HG02642 (cell line): ENCODE data around the gene TAGLN.
"Not testable (repeated sequence)": the region's sequence is repeated elsewhere in the genome, so short reads cannot be mapped to it uniquely, and the experiment has no call there.

Experiments
- ATAC-seq: cut with Tn5 transposase; IDR thresholded peaks from one replicate; pipeline ENCODE4 v1.9.1; 2021; ENCODE audit warnings: mild to moderate bottlenecking; ENCODE audit not compliant: unreplicated experiment, poor library complexity

The TAGLN gene

GRCh38 chr11:117180661-117181585, 18.2 kb upstream of the TAGLN start:
- ATAC-seq = peak; percentile 32

DNA sequence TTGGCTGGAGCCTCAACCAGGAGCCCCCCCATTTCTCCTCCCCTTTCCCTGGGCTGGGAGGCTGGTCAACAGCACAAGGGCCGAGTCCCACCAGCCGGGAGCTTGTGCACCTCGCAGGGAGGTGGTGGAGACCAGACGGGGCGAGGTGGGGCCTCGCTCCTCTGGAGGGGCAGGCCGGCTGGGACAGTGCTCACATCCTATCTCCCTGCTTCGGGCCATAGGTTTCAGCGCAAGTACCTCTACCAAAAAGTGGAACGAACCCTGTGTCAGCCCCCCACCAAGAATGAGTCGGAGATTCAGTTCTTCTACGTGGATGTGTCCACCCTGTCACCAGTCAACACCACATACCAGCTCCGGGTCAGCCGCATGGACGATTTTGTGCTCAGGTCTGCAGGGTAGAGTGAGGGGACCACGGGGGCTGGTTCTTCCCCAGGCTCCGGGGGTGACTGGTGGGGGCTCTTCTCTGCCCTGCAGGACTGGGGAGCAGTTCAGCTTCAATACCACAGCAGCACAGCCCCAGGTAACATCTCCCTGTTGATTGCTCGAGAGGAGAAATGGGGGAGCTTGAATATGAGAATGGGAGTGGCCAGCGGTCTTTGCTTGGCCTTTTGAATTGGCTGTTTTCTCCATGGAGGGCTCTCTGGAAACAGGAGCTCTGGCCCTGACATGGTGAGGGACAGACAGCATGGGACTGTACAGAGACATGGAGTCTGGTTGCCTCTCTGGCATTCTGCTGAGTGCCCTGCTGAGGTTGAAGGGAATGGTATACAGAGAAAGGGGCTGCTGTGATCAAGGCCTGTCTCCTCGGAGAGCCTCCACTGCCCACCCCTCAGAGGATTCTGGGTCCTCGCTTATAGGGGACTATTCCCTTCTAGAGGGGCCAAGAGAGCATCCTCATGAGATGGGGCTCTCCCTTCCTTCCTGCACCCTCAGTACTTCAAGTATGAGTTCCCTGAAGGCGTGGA, 17.3 kb upstream of the TAGLN start:
- no peak for ATAC-seq

- no peak for ATAC-seq
These were observed 16.6 kb upstream of the TAGLN start for GRCh38 chr11:117182551-117182935.

GRCh38 chr11:117183178-117183577, 16.0 kb upstream of the TAGLN start:
- not testable (repeated sequence) for ATAC-seq

- no peak for ATAC-seq
These were observed 15.3 kb upstream of the TAGLN start for GRCh38 chr11:117183724-117184349.

- no peak for ATAC-seq
These were observed 13.3 kb upstream of the TAGLN start for GRCh38 chr11:117185736-117186430.

DNA sequence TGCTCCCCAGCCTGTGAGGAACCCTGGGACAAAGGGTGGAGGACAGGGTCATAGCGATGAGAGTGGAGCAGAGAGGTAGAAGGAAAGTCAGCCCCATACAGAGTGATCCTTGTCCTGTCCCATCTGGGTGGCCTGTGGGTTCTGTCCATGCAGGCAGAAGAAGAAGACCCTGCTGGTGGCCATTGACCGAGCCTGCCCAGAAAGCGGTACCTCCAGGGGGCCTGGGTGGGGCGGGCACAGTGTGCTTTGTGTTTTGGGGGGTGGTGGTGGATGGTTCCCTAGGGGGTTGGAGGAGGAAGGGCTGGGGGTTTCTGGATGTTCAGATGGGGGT, 12.8 kb upstream of the TAGLN start:
- ATAC-seq = no peak

- ATAC-seq = no peak
These were observed 12.2 kb upstream of the TAGLN start for GRCh38 chr11:117187007-117187406.

DNA sequence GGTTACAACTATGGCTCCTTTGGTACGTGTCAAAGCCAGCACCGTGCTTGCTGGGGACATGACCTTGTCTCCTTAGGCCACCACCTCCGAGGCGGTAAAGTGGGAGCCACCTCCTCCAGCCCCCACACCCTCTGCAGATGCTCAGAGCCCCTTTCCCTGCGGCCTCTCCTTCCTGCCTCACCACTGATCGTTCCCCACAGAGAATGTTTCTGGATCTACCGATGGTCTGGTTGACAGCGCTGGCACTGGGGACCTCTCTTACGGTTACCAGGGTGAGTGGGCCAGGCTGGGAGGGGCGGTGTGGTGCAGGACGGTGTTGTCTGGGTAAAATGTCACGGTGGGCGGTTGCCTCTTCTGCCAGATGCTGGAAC, 11.8 kb upstream of the TAGLN start:
- no peak for ATAC-seq

- no peak for ATAC-seq
These were observed 11.2 kb upstream of the TAGLN start for GRCh38 chr11:117187799-117188481.

DNA sequence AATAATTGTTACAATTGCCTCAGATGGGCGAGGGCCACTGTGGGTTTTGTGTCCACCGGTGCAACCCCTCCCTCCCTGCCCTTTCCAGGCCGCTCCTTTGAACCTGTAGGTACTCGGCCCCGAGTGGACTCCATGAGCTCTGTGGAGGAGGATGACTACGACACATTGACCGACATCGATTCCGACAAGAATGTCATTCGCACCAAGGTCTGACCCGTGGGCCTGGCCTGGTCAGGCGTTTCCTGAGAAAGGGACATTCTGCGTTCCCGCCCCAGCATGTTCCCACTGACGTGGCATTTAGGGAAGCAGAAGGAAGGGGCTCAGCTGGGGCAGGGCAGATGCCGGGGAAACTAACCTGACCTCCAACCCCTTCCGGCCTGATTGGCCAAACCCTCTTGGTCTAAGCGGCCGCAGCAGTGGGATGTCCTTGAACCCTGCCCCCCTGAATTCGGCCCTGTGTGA, 10.5 kb upstream of the TAGLN start:
- ATAC-seq = no peak

GRCh38 chr11:117189191-117189940, 9.8 kb upstream of the TAGLN start:
- ATAC-seq = peak; percentile 54

DNA sequence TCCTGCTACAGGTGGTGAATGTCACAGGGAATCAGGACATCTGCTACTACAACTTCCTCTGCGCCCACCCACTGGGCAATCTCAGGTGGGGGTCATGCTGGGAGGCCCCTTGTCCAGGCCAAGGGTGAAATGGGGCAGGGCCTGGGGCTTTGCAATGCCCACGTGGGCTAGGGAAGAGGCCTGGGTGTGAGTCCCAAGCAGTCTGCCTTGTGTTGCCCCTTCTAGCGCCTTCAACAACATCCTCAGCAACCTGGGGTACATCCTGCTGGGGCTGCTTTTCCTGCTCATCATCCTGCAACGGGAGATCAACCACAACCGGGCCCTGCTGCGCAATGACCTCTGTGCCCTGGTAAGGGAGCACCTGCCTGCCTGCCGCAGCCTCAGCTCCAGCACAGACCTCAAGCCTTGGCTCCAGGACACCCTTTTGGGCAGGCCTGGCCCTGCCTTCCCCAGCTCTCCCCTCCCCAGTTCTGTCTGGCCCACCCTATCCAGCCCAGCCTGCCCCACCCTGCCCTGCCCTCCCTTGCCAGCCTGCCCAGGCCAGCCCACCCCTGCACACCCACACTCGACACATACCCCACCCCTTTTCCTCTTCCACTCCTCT, 9.1 kb upstream of the TAGLN start:
- no peak for ATAC-seq

GRCh38 chr11:117191680-117192400, 7.3 kb upstream of the TAGLN start:
- ATAC-seq = no peak

DNA sequence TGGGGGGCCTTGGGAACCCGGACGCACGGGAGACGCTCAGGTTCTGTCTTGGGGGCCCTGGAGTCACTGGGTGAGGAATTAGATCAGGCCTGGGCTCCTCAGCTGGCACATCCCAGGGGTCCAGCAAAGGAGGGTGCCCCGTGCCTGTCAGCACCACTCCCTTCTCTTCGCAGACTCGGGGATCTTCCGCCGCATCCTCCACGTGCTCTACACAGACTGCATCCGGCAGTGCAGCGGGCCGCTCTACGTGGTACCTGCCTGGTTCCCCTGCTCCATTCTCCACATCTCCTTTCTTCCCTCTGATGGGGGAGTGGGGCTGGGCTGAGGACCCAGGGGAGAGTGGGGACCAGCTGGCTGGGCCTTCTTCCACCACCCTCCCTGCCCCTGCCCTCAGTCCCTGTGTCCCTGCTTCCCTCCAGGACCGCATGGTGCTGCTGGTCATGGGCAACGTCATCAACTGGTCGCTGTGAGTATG, 6.7 kb upstream of the TAGLN start:
- ATAC-seq = no peak

DNA sequence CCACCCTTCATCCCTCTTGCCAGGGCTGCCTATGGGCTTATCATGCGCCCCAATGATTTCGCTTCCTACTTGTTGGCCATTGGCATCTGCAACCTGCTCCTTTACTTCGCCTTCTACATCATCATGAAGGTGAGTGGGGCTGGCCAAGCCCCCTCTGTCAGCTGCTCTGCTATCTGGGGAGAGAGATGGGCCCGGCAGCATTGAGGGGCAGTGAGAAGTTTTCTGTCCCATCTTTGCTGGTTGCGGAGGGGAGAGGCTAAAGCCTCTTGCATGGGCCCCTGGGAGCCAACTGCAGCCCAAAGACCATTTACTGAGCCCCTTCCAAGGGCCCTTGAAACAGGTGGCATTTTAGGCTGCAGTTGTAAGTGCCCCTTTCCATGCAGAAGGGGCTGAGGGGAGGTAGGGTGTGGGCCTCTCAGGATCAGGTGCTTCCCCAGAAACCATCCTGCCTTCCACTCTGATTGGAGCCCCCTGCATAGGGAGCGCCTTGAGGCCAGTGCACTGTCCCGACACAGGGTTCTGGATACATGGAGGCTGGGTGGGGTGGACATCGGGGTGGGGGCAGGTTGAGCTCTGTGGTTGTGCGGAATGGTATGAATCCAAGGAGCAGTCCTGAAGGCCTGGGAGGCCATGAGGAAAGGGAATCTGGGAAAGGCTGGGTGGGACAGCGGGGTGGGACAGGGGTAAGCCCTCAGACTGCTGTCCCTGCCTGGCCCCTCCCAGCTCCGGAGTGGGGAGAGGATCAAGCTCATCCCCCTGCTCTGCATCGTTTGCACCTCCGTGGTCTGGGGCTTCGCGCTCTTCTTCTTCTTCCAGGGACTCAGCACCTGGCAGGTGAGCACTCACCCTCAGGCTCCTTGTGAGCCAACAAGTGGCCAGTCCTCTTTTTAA, 5.8 kb upstream of the TAGLN start:
- ATAC-seq = no peak

GRCh38 chr11:117194267-117194666, 4.9 kb upstream of the TAGLN start:
- ATAC-seq = no peak
